ENCODE results near the gene OOEP. TPM values are rescaled to one million over a fixed set of nuclear protein-coding genes. Genes with fewer than 3 reads are reported as not detected.

Gene OOEP
- total RNA-seq, 1 donor = 0.27 TPM

Small RNAs within 50 kb of the gene (small RNA-seq; reads per million reads assigned to genes)
- gene RPL39P3 = 1.0 reads per million, percentile 34 among the genes with 10 or more reads in this experiment

Other genes with a start within 250 kb of the OOEP start
- gene KHDC1L, start 144.4 kb downstream of the OOEP start, total RNA-seq = not detected
- gene KHDC1, start 106.7 kb downstream of the OOEP start, total RNA-seq = 3.0 TPM
- not detected for gene DPPA5, start 15.6 kb downstream of the OOEP start, total RNA-seq
- gene KHDC3L, start 7.2 kb downstream of the OOEP start, total RNA-seq = not detected
- gene DDX43, start 24.9 kb upstream of the OOEP start, total RNA-seq = 0.54 TPM
- gene CGAS, start 82.4 kb upstream of the OOEP start, total RNA-seq = 8.3 TPM
- gene MTO1, start 91.8 kb upstream of the OOEP start, total RNA-seq = 31.8 TPM
- 27,910 TPM for gene EEF1A1, start 151.1 kb upstream of the OOEP start, total RNA-seq